Naive B cell (primary cell): ENCODE data around the gene TJP2. TPM values are rescaled to one million over a fixed set of nuclear protein-coding genes. Genes with fewer than 3 reads are reported as not detected.
"Not testable (repeated sequence)": the region's sequence is repeated elsewhere in the genome, so short reads cannot be mapped to it uniquely, and the experiment has no call there.

Source experiments
- ATAC-seq, 2 donors: fragments of 150-1000 bp; cut with Tn5 transposase; 2 replicates each; pipeline ENCODE4 v1.10.0; 2021; ENCODE audit warnings: low read depth in 2 of 2, mild to moderate bottlenecking in 2 of 2, moderate library complexity in 2 of 2
- DNase-seq: peaks from one replicate; pipeline ENCODE4 v3.0.0; 2022
- H3K27ac Mint-ChIP-seq, 6 donors: one replicate each; pipeline ENCODE4 v1.8.0; 2020 to 2022; ENCODE audit warnings: mild to moderate bottlenecking in 6 of 6, mixed read lengths in 6 of 6, moderate library complexity in 5 of 6, inconsistent platforms in 2 of 6
- H3K27me3 Mint-ChIP-seq, 3 donors: one replicate each; pipeline ENCODE4 v1.8.0; 2021 to 2022; ENCODE audit warnings: mixed read lengths in 3 of 3, mild to moderate bottlenecking in 1 of 3
- H3K36me3 Mint-ChIP-seq, 2 donors: one replicate each; pipeline ENCODE4 v1.8.0; 2020 to 2022; ENCODE audit warnings: mixed read lengths in 2 of 2, inconsistent platforms in 1 of 2, mild to moderate bottlenecking in 1 of 2
- H3K4me1 Mint-ChIP-seq, 3 donors: one replicate each; pipeline ENCODE4 v1.8.0; 2020 to 2022; ENCODE audit warnings: mixed read lengths in 3 of 3, inconsistent platforms in 1 of 3, mild to moderate bottlenecking in 1 of 3, moderate library complexity in 1 of 3
- H3K4me3 Mint-ChIP-seq, 8 donors: one replicate each; pipeline ENCODE4 v1.8.0; 2020 to 2022; ENCODE audit warnings: mild to moderate bottlenecking in 8 of 8, mixed read lengths in 8 of 8, moderate library complexity in 8 of 8, inconsistent platforms in 2 of 8
- H3K9me3 Mint-ChIP-seq, 7 donors: one replicate each; pipeline ENCODE4 v1.8.0; 2020 to 2022; ENCODE audit warnings: mixed read lengths in 7 of 7, mild to moderate bottlenecking in 5 of 7, inconsistent platforms in 2 of 7, moderate library complexity in 1 of 7
- polyA plus RNA-seq, 6 donors: library from polyadenylated mRNA; unstranded; fragments of 300-500 nt; fragmentation: Illumina TruSeq; gene quantifications; one replicate each; pipeline ENCODE4 v1.2.3, GENCODE V29; 2021; ENCODE audit warnings: low read depth in 6 of 6

The TJP2 gene
- polyA plus RNA-seq, 6 donors from 2014 or later = 0.35 to 1.5 (median 0.52) TPM; not detected in 1

DNA sequence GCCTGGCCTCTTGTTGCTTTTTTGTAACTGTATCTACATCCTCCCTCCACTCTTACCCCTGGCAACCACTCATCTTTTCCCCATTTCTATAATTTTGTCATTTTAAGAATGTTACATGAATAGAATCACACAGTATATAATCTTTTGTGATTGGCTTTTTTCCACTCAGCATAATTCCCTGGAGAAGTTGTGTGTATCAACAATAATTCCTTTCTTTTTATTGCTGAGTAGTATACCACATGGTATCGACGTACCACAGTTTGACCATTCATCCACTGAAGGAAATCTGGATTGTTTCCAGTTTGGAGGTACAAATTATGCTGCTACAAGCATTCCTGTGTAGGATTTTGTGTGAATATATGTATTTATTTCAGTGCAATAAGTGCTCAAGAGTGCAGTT, 129.3 kb downstream of the TJP2 start:
- H3K27ac Mint-ChIP-seq = peak overlapping the region in 1 of 6 donors; percentile 46
- H3K27me3 Mint-ChIP-seq = peaks cover 0 to 29% (median 11%) of the 10 kb centered on the region in 3 donors
- no peak for ATAC-seq
- H3K36me3 Mint-ChIP-seq = no peaks in the 10 kb centered on the region
- peaks cover 0 to 4% (median 0%) of the 10 kb centered on the region in 7 donors for H3K9me3 Mint-ChIP-seq
- H3K4me1 Mint-ChIP-seq = no peaks in the 10 kb centered on the region
- DNase-seq = no peak
- no peak overlapping the region for H3K4me3 Mint-ChIP-seq

DNA sequence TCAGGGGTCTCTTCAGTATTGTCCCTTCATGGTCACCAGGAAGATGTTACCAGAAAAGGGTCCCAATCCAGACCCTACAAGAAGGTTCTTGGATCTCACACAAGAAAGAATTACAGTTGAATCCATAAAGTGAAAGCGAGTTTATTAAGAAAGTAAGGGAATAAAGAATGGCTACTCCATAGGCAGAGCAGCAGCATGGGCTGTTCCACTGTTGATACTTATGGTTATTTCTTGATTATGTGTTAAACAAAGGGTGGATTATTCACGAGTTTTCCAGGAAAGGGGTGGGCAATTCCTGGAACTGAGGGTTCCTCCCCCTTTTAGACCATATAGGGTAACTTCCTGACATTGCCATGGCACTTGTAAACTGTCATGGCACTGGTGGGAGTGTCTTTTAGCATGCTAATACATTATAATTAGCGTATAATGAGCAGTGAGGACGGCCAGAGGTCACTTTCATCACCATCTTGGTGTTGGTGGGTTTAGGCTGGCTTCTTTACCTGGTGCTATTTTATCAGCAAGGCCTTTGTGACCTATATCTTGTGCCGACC, 132.9 kb downstream of the TJP2 start:
- not testable (repeated sequence) for DNase-seq, H3K4me1 Mint-ChIP-seq, H3K36me3 Mint-ChIP-seq, H3K4me3 Mint-ChIP-seq, H3K27ac Mint-ChIP-seq, H3K9me3 Mint-ChIP-seq, ATAC-seq
- peaks cover 11 to 44% (median 25%) of the 10 kb centered on the region in 3 donors for H3K27me3 Mint-ChIP-seq

DNA sequence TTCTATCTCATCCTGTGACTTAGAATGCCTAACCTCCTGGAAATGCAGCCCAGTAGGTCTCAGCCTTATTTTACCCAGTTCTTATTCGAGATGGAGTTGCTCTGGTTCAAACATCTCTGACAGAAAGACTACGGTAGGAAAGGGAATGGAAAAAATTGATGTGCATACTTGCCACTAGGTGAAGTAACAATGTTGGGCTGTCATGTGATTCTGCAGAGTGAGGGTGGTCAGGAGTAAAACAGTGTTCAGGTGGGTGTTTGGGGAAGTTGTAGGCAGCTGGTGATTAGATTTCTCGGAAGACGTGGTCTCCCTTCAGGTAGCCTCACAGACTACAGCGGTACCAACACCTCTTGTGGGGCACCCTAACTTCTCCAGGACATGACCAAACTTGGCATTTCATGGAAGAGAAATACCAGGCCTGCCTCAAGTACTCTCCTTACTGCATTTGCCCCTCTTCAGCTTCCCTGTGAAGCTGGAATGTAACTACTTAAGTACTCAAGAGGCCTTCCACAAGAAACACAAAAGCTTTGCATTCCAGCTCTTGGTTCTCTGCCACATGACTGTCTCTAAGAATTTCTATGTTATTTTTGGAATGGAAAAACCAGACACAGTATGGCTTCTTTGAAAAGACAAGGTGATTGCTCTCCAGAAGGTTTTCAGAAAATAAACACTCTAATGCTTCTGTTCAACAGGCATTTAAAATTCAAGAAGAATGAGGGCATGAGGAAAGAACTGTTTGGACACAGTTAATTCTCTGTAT, 133.5 kb downstream of the TJP2 start:
- Mint-ChIP-seq H3K36me3 (peaks cover 0 to 9% of the 10 kb centered on the region in 2 donors), H3K27ac (no peak overlapping the region), H3K9me3 (peaks cover 5 to 16% (median 12%) of the 10 kb centered on the region in 7 donors), H3K27me3 (peaks cover 11 to 40% (median 25%) of the 10 kb centered on the region in 3 donors), H3K4me1 (no peaks in the 10 kb centered on the region), H3K4me3 (no peak overlapping the region)
- no peak for ATAC-seq
- DNase-seq = no peak

DNA sequence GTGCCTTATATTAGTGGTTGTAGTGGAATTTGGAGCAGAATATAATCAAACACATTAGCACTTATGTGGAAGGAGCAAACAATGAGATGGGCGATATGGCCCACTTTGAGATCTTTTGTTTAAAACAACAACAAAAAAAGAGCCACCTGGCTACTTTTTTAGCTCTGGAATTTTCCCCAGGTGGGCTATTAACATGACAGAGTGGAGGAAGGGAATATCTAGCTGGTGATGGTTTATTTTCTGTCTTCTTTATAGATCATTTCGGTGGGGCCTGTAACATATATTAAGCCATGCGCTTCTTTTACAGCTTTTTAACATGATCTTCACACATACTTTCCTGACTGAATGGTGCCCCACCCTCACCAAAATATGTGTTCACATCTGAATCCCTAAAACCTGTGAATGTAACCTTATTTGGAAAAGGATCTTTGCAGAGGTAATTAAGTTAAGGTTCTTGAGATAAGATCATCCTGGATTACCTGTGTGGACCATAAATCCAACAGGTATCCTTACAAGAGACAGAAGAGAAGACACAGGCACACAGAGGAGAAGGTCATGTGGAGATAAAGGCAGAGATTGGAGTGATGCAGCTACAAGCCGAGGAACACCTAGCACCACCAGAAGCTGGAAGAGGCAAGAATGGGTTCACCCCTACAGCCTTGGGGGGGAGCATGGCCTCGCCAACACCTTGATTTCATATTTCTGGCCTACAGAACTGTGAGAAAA, 134.3 kb downstream of the TJP2 start:
- DNase-seq = no peak
- no peaks in the 10 kb centered on the region for H3K4me1 Mint-ChIP-seq
- H3K9me3 Mint-ChIP-seq = peaks cover 5 to 22% (median 14%) of the 10 kb centered on the region in 7 donors
- no peak overlapping the region for H3K27ac Mint-ChIP-seq
- H3K4me3 Mint-ChIP-seq = no peak overlapping the region
- no peak for ATAC-seq
- H3K27me3 Mint-ChIP-seq = peaks cover 11 to 40% (median 25%) of the 10 kb centered on the region in 3 donors
- H3K36me3 Mint-ChIP-seq = peaks cover under 1 to 10% of the 10 kb centered on the region in 2 donors

DNA sequence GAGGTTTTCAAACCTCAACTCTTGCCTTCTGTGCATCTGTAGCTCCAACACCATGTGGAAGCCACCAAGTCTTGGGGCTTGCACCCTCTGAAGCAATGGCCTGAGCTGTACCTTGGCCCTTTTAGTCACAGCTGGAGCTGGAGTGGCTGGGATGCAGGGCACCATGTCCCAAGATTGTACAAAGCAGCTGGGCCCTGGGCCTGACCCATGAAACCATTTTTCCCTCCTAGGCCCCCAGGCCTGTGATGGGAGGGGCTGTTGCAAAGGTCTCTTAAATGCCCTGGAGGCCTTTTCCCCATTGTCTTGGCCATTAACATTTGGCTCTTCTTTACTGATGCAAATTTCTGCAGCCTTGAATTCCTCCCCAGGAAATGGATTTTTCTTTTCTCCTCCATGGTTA, 139.1 kb downstream of the TJP2 start:
- Mint-ChIP-seq H3K9me3 (peaks cover 15 to 48% (median 24%) of the 10 kb centered on the region in 7 donors), H3K36me3 (peaks cover 7 to 19% of the 10 kb centered on the region in 2 donors), H3K4me3 (no peak overlapping the region), H3K4me1 (no peaks in the 10 kb centered on the region), H3K27me3 (peaks cover 22 to 27% (median 25%) of the 10 kb centered on the region in 3 donors), H3K27ac (no peak overlapping the region)
- DNase-seq (no peak), ATAC-seq (no peak)

DNA sequence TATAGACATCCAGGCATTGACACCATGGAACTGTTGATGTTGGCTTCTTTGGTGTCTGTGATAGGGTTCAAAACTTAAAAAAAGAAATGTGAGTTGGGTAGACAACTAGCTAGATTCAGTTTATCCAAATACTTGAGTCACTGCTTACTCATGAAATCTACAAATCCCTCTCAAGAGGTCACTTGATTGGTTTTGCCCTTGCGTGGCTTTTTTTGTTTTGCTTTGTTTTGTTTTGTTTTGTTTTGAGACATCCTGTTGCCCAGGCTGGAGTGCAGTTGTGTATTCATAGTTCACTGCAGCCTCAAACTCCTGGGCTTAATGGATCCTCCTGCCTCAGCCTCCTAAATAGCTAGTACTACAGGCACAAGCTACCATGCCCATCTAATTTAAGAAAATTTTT, 140.5 kb downstream of the TJP2 start:
- Mint-ChIP-seq H3K4me3 (no peak overlapping the region), H3K9me3 (peaks cover 13 to 48% (median 24%) of the 10 kb centered on the region in 7 donors), H3K36me3 (peaks cover 7 to 19% of the 10 kb centered on the region in 2 donors), H3K27me3 (peaks cover 22 to 30% (median 25%) of the 10 kb centered on the region in 3 donors), H3K4me1 (no peaks in the 10 kb centered on the region), H3K27ac (no peak overlapping the region)
- DNase-seq (no peak), ATAC-seq (no peak)

DNA sequence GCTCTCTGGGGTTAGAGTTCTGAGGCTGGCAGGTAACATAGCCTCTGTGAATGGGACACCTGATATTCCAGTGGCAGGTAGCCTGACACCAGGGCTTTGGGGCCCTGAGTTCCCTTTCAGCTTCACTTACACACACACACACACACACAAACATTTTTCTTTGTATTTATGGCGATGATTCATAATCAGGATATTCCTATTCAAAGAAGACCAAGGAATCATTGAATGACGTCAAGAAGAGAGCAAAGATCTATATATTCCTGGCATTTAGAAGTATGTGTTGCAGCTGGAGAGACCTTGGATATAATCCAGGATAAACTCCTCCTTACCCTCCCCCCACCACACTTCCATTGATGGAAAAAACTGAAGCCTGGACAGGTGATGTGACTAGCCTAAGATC, 143.0 kb downstream of the TJP2 start:
- H3K4me1 Mint-ChIP-seq = no peaks in the 10 kb centered on the region
- H3K9me3 Mint-ChIP-seq = peaks cover 10 to 39% (median 22%) of the 10 kb centered on the region in 7 donors
- no peak overlapping the region for H3K4me3 Mint-ChIP-seq
- H3K27ac Mint-ChIP-seq = no peak overlapping the region
- no peak for DNase-seq
- ATAC-seq = no peak
- H3K27me3 Mint-ChIP-seq = peaks cover 31 to 32% (median 31%) of the 10 kb centered on the region in 3 donors
- H3K36me3 Mint-ChIP-seq = peaks cover 7 to 15% of the 10 kb centered on the region in 2 donors

DNA sequence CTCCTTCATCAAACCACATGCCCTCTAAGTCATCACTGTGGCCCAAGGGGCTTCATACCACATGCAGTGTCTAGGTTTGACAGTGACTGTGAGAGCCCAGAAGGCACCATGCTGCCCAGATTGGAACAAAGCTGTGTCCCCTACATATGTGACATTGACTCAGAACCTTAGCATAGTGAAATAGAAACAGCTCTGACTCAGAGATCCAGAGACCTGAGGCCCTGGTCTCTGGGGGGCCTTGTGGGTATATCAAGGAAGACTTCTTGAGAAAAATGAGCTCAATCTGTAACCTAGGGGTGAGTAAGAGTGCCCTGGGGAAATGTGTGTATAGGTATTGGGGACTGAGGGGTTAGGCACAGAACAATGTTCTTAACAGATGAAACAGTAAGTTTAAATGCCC, 143.8 kb downstream of the TJP2 start:
- DNase-seq (no peak), ATAC-seq (no peak)
- Mint-ChIP-seq H3K27me3 (peaks cover 31 to 36% (median 35%) of the 10 kb centered on the region in 3 donors), H3K4me1 (no peaks in the 10 kb centered on the region), H3K4me3 (no peak overlapping the region), H3K36me3 (peaks cover 7 to 10% of the 10 kb centered on the region in 2 donors), H3K9me3 (peaks cover 6 to 31% (median 17%) of the 10 kb centered on the region in 7 donors), H3K27ac (no peak overlapping the region)

DNA sequence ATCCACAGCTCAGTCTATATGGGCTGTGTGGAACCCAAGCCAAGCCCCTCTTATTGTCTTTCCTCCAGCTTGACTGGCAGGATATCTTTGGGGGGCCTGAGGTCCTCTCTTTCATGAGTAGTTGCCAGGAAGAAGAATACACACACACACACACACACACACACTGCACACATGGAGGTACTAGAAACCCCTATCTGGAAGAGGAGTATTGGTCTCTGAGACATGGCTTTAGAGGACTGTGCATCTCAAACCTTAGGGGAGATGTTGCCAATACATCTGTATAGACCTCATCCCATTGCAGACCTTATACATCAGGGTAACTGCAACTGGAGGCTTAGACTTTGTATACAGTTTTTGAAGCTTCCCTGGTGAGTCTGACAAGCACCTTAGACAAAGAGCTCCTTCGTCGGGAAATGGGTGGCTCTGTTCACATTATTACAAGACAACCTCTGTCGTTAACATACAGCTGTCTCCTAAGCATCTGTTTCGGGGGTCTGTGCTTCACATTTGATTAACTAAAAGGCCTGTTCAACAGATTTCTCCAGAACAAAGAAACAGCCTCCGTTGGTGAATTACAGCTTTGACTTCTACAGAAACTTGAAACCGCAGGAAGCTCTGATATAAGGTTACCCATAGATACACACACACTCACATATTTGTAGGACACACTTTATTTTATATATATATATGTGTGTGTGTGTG, 145.4 kb downstream of the TJP2 start:
- ATAC-seq (no peak), DNase-seq (no peak)
- no peaks in the 10 kb centered on the region for H3K36me3 Mint-ChIP-seq
- no peak overlapping the region for H3K27ac Mint-ChIP-seq
- H3K27me3 Mint-ChIP-seq = peaks cover 31 to 45% (median 38%) of the 10 kb centered on the region in 3 donors
- peaks cover 0 to 16% (median 4%) of the 10 kb centered on the region in 7 donors for H3K9me3 Mint-ChIP-seq
- H3K4me1 Mint-ChIP-seq = peaks cover 0 to 4% (median 2%) of the 10 kb centered on the region in 3 donors
- H3K4me3 Mint-ChIP-seq = no peak overlapping the region

DNA sequence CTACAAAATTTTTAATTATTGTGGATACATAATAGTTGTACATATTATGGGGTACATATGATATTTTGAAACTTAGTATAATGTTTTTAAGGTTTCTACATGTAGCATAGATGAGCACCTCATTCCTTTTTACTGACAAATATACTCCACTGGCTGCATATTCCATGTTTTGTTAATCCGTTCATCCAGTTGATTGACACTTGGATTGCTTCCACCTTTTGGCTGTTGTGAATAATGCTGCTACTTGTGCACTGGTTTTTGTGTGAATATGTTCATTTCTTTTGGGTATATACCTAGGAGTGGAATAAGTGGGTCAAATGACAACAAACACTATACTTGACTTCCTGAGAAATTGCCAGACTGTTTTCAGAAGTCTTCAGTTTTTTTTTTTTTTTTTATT, 148.2 kb downstream of the TJP2 start:
- no peak overlapping the region for H3K4me3 Mint-ChIP-seq
- peaks cover 43 to 66% (median 45%) of the 10 kb centered on the region in 3 donors for H3K27me3 Mint-ChIP-seq
- H3K9me3 Mint-ChIP-seq = peaks cover 0 to 5% (median 0%) of the 10 kb centered on the region in 7 donors
- ATAC-seq (no peak), DNase-seq (no peak)
- peaks cover 0 to 11% (median 10%) of the 10 kb centered on the region in 3 donors for H3K4me1 Mint-ChIP-seq
- no peak overlapping the region for H3K27ac Mint-ChIP-seq
- no peaks in the 10 kb centered on the region for H3K36me3 Mint-ChIP-seq

DNA sequence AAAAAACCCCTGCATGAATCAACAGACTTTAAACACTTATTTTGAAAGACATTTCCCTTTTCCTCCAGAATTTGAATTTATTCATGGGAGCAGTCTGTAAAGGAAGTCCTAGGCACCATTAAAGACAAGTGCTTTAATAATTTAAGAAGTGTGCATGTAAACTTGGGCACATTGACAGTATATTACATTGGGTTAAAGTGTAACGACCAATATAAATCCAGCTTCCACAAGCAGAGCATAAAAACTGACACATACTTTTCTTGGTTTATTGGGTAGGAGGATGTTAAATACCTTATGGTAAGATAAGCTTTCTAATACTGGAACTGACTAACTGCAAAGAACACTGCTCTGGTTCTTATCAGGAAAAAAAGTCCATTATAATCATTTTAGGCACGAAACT, 149.8 kb downstream of the TJP2 start:
- DNase-seq (no peak), ATAC-seq (no peak)
- Mint-ChIP-seq H3K4me1 (peaks cover 0 to 11% (median 10%) of the 10 kb centered on the region in 3 donors), H3K4me3 (no peak overlapping the region), H3K27me3 (peaks cover 33 to 68% (median 43%) of the 10 kb centered on the region in 3 donors), H3K36me3 (no peaks in the 10 kb centered on the region), H3K27ac (no peak overlapping the region), H3K9me3 (no peaks in the 10 kb centered on the region)
